OCI-M2 (cell line): Measurements from ENCODE around the gene FCRL6.

Experiments used
- DNase-seq: peaks from one replicate; lab custom pipeline; 2025; ENCODE audit not compliant: unreplicated experiment; lab: John Stamatoyannopoulos, UW

Gene FCRL6, protein sequence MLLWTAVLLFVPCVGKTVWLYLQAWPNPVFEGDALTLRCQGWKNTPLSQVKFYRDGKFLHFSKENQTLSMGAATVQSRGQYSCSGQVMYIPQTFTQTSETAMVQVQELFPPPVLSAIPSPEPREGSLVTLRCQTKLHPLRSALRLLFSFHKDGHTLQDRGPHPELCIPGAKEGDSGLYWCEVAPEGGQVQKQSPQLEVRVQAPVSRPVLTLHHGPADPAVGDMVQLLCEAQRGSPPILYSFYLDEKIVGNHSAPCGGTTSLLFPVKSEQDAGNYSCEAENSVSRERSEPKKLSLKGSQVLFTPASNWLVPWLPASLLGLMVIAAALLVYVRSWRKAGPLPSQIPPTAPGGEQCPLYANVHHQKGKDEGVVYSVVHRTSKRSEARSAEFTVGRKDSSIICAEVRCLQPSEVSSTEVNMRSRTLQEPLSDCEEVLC

DNA sequence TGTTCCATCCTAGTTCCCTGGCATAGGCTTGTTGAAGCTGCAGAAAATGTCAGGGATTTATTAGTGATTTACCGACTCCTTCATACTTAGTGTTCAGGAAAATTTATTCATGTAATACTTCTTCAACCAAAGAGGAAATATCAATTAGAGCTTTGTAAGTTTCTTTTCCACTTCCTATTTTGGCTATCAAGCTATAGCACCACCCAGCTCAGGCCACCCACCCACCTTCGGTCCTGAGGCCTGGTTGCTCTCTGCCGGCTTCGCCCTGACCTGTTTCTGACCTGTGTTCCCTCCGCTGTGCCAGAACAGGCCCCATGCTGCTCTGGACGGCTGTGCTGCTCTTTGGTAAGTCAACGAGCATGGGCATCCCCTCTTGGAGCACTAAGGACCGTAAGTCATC lies at the start of gene FCRL6:
Gene FCRL6 (plus strand): TSS at position 250 of the 400 bp plus-strand sequence. CDS start 65 bp downstream, at position 315.
- DNase-seq, result no peak

DNA sequence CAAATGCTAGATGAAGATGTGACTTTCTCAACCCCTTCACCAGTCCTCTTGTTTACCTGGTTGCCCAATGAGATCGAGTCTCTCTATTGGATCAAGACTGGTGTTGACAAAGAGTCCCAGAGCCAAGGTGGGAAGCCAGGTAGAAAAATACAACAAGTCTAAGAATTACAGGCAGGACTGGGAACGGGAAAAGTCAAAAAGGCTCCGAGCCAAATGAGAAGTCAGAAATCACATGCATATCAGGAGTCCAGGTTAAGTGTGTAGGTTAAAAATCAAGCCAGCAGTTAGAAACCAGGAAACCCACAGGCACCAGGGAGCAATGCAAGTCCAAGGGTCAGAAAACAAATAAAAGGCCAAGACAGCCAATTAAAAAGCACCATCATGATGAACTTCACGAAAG lies 48.8 kb upstream of the FCRL6 start:
- DNase-seq, result no peak

DNA sequence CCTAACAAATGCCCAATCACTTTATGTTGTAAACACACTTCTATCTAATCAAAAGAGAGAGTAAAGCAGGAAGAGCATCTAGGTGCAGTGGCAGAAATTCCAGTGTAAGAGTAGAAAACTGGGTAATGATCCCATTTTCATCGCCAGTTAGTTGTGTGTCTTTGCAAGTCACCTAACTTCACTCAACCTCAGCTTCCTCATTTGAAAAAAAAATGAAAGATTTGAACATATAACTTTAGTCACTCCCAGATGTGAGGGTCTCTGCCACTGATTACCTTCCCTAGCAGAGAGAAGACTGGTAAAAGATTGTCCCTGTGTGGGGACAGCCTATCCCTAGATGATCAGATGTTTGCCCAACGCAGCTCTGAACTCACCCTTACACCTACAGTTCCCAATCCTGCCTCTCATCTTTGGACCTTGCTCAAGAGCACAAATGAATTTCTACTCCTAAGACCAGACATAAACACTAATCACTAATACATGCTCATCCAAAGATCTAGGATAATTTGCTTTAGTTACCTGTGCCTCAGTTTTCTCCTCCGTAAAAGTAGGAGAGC lies 46.6 kb upstream of the FCRL6 start:
- DNase-seq, result no peak

DNA sequence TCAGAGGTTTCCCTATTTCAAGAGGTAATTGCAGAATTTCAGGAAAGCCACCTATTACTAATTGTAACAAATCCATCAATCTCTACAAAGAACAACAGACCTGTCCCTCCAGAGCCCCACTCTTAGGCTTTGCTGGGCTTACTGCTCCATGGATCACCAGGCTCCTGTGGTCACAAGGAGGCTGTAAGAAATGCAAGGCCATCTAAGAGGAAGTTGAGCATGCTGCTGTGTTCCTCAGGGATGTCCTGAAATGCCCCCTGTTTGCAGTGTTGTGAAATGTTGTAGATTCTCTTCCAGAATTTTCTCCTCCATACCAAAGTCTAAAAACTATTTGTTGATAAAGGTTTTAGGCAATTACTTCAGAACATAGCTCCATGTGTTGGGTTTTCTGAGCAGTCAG lies 45.8 kb upstream of the FCRL6 start:
- DNase-seq, result no peak

DNA sequence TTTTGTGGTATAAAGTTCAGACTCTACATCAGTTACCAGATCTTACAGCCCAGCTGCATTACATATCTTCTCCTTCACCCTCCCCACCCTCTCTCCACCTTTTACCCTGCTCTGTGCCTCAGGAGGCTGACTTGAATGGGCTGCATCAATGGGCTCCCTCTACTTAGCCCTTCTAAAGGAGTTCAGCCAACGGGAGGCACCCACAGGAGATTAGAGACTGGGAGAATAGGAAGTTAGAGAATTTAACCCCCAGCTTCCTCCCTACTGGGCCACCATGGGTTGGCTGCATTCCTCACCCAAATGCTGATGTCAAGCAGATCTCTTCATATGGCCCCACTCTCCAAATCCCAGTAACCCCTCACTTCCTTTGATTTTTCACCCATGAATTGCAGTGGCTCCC lies 38.5 kb upstream of the FCRL6 start:
- DNase-seq, result no peak

DNA sequence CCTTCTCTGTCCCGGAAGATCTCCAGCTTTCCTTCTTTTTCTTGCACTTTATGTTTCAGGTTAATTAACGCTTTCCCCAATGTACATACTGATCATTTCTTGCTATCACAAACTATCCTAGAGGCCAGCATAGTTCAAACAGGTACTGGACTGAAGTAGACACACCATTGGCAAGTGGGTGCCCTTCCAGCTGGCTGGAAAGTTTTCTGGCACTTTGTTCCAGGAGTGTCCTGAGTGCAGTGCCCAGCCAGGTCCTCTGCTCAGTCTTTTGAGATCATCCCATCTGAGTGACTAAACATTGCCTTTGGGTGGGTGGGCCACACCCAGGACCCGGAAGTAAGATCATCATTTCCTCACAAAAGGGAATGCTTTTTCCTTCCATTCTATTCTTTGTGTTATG lies 36.4 kb upstream of the FCRL6 start:
- DNase-seq, result no peak

DNA sequence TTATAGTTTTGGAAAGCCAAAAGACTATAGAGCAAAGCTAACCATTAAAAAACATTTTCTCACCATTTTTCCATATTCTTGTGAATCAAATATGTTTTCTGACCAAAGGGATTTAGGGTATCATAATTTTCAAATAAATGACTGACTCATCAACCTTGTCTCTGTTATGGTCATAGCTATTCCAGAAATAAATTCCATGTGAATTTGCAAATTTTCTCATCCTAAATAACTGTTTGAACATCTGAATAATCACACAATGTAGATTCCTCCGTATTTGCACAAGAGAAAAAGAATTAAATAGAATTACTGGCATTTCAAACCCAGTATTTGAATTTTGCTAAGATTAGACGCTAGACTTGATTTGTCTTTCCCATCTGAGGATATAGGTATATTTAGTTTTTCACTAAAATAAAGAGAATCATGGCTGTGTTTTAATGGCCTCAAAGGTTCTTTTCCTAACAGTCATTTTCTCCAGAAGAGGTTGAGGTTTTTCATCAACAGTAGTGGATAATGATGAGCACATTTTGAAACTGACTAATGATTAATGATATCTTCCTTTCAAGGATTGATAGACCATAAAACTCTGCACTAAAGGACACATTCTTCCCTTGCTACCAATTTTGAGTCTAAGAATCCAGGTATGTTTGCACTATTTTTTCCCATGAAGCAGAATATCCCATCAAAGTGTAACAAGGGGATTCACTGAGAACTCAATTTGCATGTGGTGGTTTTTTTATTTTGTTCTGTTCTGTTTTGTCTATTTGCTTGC lies 30.8 kb upstream of the FCRL6 start:
- DNase-seq, result no peak

DNA sequence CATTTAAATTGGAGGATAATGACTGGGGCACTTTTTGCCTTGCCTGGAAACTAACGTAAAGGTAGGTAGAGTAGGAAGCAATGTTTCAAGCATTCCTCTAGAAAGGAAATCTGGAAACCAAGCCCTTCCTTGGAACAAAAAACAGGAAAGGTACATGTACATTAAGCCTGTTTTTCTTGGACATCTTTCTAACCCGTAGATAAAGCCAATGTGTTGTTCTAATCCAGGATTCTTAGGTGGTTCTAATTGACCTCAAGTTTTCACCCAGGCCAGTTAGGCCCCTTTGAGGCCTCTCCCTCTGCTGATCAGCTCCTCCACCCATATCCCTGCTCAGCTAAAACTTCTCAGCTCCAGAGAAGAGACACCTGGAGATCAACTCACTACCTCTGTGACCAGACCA lies 27.7 kb upstream of the FCRL6 start:
- no peak for DNase-seq

DNA sequence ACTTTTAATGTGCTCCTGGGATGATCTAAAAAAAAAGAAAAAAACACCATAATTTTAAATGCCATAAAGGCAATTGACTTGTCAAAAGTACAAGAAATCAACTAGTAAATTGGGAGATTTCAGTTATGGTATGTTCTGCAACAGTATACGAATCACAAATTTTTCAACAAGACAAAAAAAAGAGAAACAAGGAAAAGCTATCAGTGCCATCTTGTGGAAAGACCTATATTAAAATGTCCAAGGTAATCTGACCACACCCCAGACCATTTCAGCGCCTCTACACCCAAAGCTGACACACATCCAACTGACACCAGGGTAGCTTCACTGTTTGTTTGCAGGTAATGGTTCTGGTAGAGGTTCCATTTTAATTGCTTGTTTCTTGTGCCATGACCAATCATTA lies 26.4 kb upstream of the FCRL6 start:
- DNase-seq, result no peak

DNA sequence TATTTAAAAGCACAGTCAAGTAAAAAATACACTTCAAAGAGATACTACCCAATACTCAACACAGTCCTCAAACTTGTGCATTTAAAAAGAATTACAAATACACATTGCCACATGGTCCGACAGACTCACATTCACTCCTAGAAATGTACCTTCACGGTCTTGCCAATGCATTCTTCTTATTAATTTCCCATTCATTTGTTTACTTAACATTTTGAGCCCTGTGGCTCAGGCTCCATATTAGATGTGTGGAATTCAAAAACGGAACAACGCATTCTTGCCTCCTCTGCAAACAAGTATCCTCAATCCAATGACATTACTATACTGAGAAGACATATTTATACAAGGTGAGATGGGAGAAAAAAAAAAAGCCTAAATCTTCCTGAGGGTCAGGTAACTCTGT lies 23.9 kb upstream of the FCRL6 start:
- DNase-seq, result no peak

DNA sequence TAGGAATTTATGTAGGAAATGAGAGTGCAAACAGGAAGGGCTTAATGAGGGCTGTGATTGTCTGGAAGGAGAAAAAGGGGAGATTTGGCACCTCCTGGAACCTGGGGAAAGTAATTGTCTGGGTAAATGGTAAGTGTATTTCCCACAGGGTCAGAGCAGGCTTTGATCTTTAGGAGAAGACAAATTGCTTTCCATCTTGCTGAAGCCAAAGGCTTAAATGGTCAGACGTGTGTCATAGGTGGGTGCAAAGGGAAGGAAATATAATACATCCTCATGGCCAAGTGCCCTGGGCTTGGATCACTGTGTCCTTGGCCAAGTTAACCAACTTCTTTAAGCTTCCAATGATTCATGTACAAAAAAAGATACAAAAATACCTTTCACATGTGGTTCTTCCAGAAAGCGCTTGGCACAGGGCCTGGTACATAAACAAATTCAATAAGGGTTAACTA lies 22.7 kb upstream of the FCRL6 start:
- no peak for DNase-seq

DNA sequence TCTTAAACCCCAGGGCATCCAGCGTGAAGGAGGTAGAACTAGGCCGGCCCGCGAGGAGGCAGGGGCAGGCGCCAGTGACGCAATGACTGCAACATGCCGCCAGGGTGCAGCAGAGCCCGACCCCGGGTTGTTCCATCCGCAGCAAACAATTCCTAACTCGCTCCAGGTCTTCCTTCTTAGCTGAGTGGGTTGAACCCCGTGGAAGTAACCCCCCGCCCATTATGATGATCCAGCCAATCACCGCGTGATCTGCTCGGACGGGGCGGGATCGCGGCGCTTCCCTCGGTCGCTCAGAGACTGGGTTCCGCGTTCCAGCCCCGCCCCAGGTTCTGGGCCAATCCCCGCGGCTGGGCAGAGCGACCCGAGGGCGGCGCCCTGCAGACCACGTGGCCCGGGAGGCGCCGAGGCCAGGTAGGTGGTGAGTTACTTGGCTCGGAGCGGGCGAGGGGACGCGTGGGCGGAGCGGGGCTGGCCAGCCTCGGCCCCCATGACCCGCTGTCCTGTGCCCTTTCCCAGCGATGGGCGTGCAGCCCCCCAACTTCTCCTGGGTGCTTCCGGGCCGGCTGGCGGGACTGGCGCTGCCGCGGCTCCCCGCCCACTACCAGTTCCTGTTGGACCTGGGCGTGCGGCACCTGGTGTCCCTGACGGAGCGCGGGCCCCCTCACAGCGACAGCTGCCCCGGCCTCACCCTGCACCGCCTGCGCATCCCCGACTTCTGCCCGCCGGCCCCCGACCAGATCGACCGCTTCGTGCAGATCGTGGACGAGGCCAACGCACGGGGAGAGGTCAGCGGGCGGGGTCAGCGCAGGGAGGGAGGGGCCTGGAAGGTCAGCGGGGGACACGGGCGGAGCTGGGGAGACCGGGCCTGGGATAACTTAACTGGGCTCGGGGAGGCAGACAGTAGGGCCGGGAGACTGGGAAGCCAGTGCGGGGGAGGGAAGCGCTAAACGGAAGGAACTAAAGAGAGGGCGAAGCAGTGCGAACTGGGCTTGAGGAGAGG lies 21.3 kb upstream of the FCRL6 start, which contains the start of gene DUSP23:
Gene DUSP23 (plus strand): TSS at position 380 of the 1,000 bp plus-strand sequence. CDS start 139 bp downstream, at position 519.
- peak; percentile 80 for DNase-seq

DNA sequence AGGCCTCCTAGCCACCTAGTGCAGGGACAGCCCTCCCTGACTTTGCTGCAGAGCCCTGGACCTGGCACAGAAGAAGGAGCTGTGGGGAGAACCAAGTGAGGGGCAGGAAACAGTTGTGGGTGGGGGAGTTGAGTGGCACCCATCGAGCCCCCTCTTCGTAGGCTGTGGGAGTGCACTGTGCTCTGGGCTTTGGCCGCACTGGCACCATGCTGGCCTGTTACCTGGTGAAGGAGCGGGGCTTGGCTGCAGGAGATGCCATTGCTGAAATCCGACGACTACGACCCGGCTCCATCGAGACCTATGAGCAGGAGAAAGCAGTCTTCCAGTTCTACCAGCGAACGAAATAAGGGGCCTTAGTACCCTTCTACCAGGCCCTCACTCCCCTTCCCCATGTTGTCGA lies 20.2 kb upstream of the FCRL6 start:
- DNase-seq, result no peak

DNA sequence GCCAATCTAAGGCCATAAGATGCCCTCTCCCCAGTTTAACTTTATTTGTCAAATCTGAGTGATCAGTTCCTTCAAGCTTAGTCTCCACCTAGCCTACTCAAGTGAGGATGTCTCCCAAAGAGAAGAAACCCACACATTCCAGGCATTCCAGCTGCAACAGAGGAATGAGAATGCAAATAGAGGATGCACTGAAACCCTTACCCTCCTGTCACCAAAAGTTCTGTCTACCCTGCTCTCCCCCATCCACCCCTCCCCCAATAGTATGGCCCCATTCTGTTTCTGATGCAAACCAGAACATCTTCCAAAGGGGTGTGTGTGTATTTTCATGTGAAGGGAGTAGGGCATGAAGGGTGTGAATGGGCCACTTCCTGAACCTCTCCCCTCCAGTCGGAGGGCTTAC lies 18.4 kb upstream of the FCRL6 start:
- no peak for DNase-seq

DNA sequence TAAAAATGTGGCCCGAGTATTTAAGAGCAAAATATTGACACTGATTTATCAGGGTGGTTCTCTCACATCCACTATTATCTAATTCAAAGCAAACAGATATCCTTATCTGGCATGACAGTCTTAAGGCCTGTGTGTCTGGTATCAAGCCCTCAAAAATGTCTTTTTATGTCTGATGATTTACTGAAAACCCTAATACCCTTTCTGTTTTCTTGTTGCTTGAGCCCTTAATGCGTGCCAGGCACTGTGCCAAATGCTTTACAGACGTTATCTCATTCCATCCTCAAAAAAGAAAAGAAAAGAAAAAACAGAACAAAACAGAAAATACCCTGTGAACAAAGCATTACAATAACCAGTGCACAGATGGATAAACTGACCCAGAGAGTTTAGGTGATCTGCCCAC lies 15.7 kb upstream of the FCRL6 start:
- DNase-seq, result no peak

DNA sequence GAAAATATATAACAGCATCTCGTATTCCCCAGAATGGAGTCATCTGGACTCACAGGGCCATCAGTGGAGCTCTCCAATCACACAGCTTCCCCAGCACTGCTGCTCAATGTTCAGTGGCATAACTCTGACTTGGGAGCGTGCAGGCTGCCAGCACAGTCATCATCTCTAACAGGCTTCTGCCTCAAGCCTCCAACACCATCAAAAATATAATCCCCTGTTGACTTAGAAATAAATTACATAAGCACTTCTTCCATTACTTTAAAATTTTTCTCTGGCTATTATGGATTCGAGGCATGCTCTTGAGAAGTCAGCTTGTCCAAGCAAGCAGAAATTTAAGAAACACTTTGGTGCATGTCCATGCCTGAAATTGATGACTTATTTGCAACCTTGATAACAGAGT lies 15.2 kb upstream of the FCRL6 start:
- no peak for DNase-seq

DNA sequence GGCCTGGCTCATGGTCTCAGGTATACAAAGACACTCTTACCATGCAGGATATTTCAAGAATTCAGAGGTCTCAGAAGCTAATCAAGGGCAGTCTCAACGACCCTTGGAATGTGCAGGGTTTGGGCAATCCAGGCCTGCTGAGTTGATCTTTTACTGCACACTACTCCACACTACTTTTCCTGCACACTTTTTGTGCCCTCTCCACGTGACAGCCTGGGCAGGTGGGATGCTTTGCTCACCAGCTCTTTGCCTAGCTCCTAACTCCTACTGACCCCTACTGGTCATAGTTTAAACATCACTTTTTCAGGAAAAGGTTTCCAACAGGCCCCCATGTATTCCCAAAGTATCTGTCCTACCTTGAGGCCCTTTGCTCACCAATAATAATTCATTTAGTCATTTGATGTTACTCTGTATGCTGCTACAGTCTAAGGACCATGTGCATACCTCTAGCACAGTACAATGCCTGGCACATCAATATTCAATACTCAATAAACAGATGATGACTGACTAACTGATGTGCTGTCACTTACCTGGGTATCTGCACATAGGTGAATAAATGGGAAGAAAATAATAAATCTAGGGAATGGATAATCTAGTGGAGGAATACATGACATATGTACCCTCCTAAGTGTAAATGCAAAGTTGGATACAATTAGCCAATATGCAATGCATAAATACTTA lies 11.8 kb upstream of the FCRL6 start:
- no peak for DNase-seq

DNA sequence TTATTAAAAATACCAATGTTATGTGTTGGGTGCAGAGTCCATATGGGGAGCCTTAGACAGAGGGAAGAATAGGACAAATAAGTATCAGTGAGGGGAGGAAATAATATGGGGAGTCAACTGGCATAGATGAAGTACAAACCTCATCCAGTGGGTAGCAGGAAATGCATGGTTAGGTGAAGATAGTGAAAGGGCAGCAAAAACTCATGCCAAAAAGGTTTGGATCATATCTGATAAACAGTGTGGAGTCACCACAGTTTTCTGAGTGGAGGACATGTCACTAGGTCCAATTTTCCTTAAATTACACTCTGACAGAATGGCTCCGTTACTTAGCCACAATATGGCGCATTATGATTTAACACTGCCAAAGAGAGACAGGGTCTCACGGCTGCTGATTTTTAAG lies 11.1 kb upstream of the FCRL6 start:
- no peak for DNase-seq

DNA sequence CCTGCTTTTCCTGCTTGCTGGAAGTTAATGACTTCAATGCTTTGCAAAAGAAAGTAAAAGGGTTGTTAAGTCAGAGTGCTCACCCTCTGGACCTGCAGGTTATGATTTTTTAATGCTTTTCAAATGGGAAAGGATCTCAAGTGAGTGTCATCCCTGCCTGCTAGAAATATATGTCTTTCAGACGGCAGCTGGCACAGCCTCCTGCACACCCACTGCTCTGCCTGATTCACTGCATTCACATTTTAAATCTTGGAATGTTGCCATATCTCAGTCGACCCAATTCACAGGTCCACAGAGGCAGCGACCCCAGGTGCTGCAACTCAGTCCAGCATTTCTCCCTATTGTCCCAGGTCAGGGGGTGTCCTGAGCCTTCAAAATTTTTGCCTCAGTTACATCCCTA lies 10.7 kb upstream of the FCRL6 start:
- DNase-seq, result no peak

DNA sequence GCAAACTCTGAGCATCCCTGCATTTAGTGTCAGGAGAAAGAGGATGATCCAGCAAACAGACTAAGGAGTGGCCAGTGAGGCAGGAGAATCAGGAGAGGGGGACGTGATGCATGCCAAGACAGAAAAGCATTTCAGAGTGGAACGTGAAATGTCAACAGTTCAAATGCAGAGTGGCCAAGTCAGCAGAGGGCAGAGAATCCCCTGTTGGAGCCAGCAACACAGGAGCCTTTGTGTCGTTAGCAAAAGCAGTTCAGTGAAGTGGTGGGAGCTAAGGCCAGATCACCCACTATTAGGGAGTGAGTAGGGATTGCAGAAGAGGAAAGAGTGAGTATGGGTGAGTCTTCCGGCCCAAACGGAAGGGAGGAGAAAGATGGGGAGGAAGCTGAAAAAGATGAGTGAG lies 6.6 kb upstream of the FCRL6 start:
- no peak for DNase-seq
